IPS-20b (cell line): ENCODE measurements around the gene VPS54.

Experiments used
- H3K27ac ChIP-seq: one replicate; pipeline ENCODE4 v1.5.1; 2013; ENCODE audit warnings: low read length
- H3K27me3 ChIP-seq: 2 replicates; pipeline ENCODE4 v1.6.1; 2013; ENCODE audit warnings: mild to moderate bottlenecking, low read length, inconsistent platforms; ENCODE audit not compliant: insufficient read depth
- H3K36me3 ChIP-seq: 2 replicates; pipeline ENCODE4 v1.6.1; 2013; ENCODE audit warnings: low read depth, mild to moderate bottlenecking, inconsistent platforms, low read length, moderate library complexity; ENCODE audit not compliant: insufficient read depth
- H3K4me1 ChIP-seq: 2 replicates; pipeline ENCODE4 v1.6.1; 2013; ENCODE audit warnings: mild to moderate bottlenecking, control low read depth, inconsistent platforms, low read length, moderate library complexity; ENCODE audit not compliant: insufficient read depth
- H3K4me3 ChIP-seq: 2 replicates; pipeline ENCODE4 v1.5.1; 2013; ENCODE audit warnings: mild to moderate bottlenecking, low read length, inconsistent platforms
- H3K9ac ChIP-seq: 2 replicates; pipeline ENCODE4 v1.6.1; 2013; ENCODE audit warnings: low read depth, mild to moderate bottlenecking, inconsistent platforms, low read length, moderate library complexity
- H3K9me3 ChIP-seq: 2 replicates; pipeline ENCODE4 v1.6.1; 2013; ENCODE audit warnings: mild to moderate bottlenecking, low read depth, low read length, inconsistent platforms; ENCODE audit not compliant: insufficient read depth

Gene VPS54

GRCh38 chr2:64018701-64019082, 536 bp downstream of the VPS54 start:
- Histone ChIP-seq H3K27me3 (no peaks in the 10 kb centered on the region), H3K4me3 (peak overlapping the region; percentile 79), H3K9ac (peak overlapping the region; percentile 76; the same call in 1 of the 2 replicates), H3K4me1 (peaks cover 5% of the 10 kb centered on the region; the same call in 1 of the 2 replicates), H3K9me3 (no peaks in the 10 kb centered on the region), H3K36me3 (no peaks in the 10 kb centered on the region), H3K27ac (no peak overlapping the region)

GRCh38 chr2:64017811-64018700, 1.2 kb downstream of the VPS54 start:
- H3K4me1 ChIP-seq: peaks cover 5% of the 10 kb centered on the region; the same call in 1 of the 2 replicates
- peak overlapping the region; percentile 79 for H3K4me3 ChIP-seq
- H3K9ac ChIP-seq: peak overlapping the region; percentile 76; the same call in 1 of the 2 replicates
- H3K36me3 ChIP-seq: no peaks in the 10 kb centered on the region
- H3K27ac ChIP-seq: no peak overlapping the region
- no peaks in the 10 kb centered on the region for H3K9me3 ChIP-seq
- no peaks in the 10 kb centered on the region for H3K27me3 ChIP-seq

- Histone ChIP-seq H3K36me3 (no peaks in the 10 kb centered on the region), H3K4me1 (peaks cover 5% of the 10 kb centered on the region; the same call in 1 of the 2 replicates), H3K9ac (no peak overlapping the region), H3K4me3 (no peak overlapping the region), H3K9me3 (no peaks in the 10 kb centered on the region), H3K27ac (no peak overlapping the region), H3K27me3 (no peaks in the 10 kb centered on the region)
Measured at GRCh38 chr2:64015898-64016297, 3.3 kb downstream of the VPS54 start.

- H3K9me3 ChIP-seq: no peaks in the 10 kb centered on the region
- H3K4me1 ChIP-seq: peaks cover 5% of the 10 kb centered on the region; the same call in 1 of the 2 replicates
- H3K36me3 ChIP-seq: no peaks in the 10 kb centered on the region
- no peak overlapping the region for H3K4me3 ChIP-seq
- H3K9ac ChIP-seq: no peak overlapping the region
- H3K27ac ChIP-seq: no peak overlapping the region
- no peaks in the 10 kb centered on the region for H3K27me3 ChIP-seq
Measured at GRCh38 chr2:64015391-64015790, 3.8 kb downstream of the VPS54 start.

GRCh38 chr2:64014628-64015027, 4.6 kb downstream of the VPS54 start:
- Histone ChIP-seq H3K4me1 (peaks cover 2% of the 10 kb centered on the region; the same call in 1 of the 2 replicates), H3K27ac (no peak overlapping the region), H3K4me3 (no peak overlapping the region), H3K27me3 (no peaks in the 10 kb centered on the region), H3K36me3 (no peaks in the 10 kb centered on the region), H3K9ac (no peak overlapping the region), H3K9me3 (no peaks in the 10 kb centered on the region)

- H3K27me3 ChIP-seq: no peaks in the 10 kb centered on the region
- H3K4me3 ChIP-seq: no peak overlapping the region
- no peaks in the 10 kb centered on the region for H3K9me3 ChIP-seq
- H3K27ac ChIP-seq: no peak overlapping the region
- H3K4me1 ChIP-seq: no peaks in the 10 kb centered on the region
- H3K36me3 ChIP-seq: no peaks in the 10 kb centered on the region
- H3K9ac ChIP-seq: no peak overlapping the region
Measured at GRCh38 chr2:64013053-64013452, 6.2 kb downstream of the VPS54 start.

- H3K9me3 ChIP-seq: no peaks in the 10 kb centered on the region
- H3K9ac ChIP-seq: no peak overlapping the region
- no peaks in the 10 kb centered on the region for H3K4me1 ChIP-seq
- no peak overlapping the region for H3K4me3 ChIP-seq
- H3K27ac ChIP-seq: no peak overlapping the region
- H3K36me3 ChIP-seq: no peaks in the 10 kb centered on the region
- H3K27me3 ChIP-seq: no peaks in the 10 kb centered on the region
Measured at GRCh38 chr2:64012115-64012514, 7.1 kb downstream of the VPS54 start.

GRCh38 chr2:64008434-64009009, 10.7 kb downstream of the VPS54 start:
- no peak overlapping the region for H3K27ac ChIP-seq
- no peak overlapping the region for H3K9ac ChIP-seq
- no peaks in the 10 kb centered on the region for H3K36me3 ChIP-seq
- no peak overlapping the region for H3K4me3 ChIP-seq
- no peaks in the 10 kb centered on the region for H3K27me3 ChIP-seq
- H3K4me1 ChIP-seq: no peaks in the 10 kb centered on the region
- H3K9me3 ChIP-seq: no peaks in the 10 kb centered on the region

GRCh38 chr2:64007924-64008323, 11.3 kb downstream of the VPS54 start:
- Histone ChIP-seq H3K27ac (no peak overlapping the region), H3K9ac (no peak overlapping the region), H3K36me3 (no peaks in the 10 kb centered on the region), H3K4me1 (no peaks in the 10 kb centered on the region), H3K27me3 (no peaks in the 10 kb centered on the region), H3K4me3 (no peak overlapping the region), H3K9me3 (no peaks in the 10 kb centered on the region)

- Histone ChIP-seq H3K27me3 (no peaks in the 10 kb centered on the region), H3K27ac (no peak overlapping the region), H3K9ac (no peak overlapping the region), H3K36me3 (no peaks in the 10 kb centered on the region), H3K4me3 (no peak overlapping the region), H3K9me3 (no peaks in the 10 kb centered on the region), H3K4me1 (no peaks in the 10 kb centered on the region)
Measured at GRCh38 chr2:64005707-64006356, 13.4 kb downstream of the VPS54 start.

- no peaks in the 10 kb centered on the region; the same call in none of the 2 replicates for H3K9me3 ChIP-seq
- no peaks in the 10 kb centered on the region for H3K4me1 ChIP-seq
- no peaks in the 10 kb centered on the region for H3K27me3 ChIP-seq
- H3K4me3 ChIP-seq: no peak overlapping the region
- no peak overlapping the region for H3K9ac ChIP-seq
- H3K27ac ChIP-seq: no peak overlapping the region
- H3K36me3 ChIP-seq: no peaks in the 10 kb centered on the region
Measured at GRCh38 chr2:64003239-64003638, 16.0 kb downstream of the VPS54 start.
